GM18507 (cell line): ENCODE results near the gene UBE4B.
A peak's percentile ranks its signal among the peaks of the same experiment; 100 is the strongest.
"Not testable (repeated sequence)": the region's sequence is repeated elsewhere in the genome, so short reads cannot be mapped to it uniquely, and the experiment has no call there.

Experiments
- DNase-seq: peaks from one replicate; pipeline ENCODE4 v3.0.0; 2011; ENCODE audit warnings: low read depth; ENCODE audit not compliant: insufficient read length; ENCODE audit errors: extremely low spot score
- FAIRE-seq: peaks from 2 replicates; lab custom pipeline; 2011; peaks lifted over from hg19 to GRCh38; lab: Jason Lieb, UNC

UBE4B gene

GRCh38 chr1:10195570-10195969 is 162.8 kb downstream of the UBE4B start:
- FAIRE-seq (no peak), DNase-seq (no peak)

DNA sequence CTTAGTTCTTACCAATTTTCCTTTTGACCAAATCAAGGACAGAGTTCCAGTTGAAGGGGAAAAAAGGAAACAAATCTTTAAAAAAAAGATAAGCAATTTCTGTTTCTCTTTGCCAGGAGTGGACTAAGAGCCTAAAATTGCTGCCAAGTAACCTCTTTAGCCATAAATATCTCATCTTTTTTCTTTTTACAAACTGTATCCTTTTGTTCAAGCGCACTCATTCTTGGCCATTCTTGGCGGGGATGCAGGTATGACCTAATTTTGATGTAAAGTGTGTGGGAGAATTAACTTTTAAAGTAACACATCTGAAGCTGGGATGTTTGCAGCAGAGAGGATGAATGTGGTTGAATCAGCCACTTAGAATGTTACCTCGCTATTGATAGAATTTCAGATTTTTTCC is 164.2 kb downstream of the UBE4B start:
- DNase-seq (no peak), FAIRE-seq (no peak)

- DNase-seq = no peak
- FAIRE-seq = no peak
These were observed 167.9 kb downstream of the UBE4B start for GRCh38 chr1:10200620-10201019.

GRCh38 chr1:10204003-10204642 is 171.4 kb downstream of the UBE4B start:
- no peak for FAIRE-seq
- DNase-seq = no peak

- not testable (repeated sequence) for FAIRE-seq, DNase-seq
These were observed 172.4 kb downstream of the UBE4B start for GRCh38 chr1:10205206-10205605.

DNA sequence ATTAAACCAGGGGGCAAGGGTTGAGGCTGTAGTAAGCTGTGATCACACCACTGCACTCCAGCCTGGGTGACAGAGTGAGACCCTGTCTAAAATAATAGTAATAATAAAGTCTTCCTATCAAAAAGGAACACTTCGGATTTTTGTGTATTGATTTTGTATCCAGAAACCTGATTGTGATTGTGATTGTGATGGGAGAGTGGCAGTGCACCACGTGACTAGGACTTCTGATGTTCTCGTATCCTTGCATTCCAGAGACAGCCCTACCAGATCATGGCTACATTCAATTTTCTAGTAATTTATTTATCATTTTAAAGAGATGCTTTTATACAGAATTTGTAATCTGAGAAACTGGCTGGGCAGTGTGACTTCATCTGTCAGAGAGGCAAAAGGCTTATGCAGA is 175.1 kb downstream of the UBE4B start:
- FAIRE-seq (no peak), DNase-seq (no peak)

DNA sequence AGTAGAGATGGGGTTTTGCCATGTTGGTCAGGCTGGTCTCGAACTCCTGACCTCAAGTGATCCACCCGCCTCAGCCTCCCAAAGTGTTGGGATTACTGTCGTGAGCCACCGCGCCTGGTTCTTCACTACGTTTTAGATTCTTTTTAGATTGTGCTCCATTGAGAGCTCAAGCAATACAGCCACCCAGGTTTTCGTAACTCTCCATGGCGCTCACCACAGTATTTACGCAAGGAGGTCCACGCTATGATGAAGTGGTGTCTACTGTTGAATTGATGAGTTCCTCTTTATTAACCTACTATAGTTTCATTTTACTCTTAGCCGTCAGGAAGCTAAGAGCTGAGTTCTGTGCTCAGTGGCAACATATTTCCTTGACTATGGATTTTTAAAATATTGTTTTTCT is 175.8 kb downstream of the UBE4B start:
- FAIRE-seq = no peak

GRCh38 chr1:10209590-10209904 is 176.8 kb downstream of the UBE4B start:
- DNase-seq = no peak
- no peak for FAIRE-seq

More for the DNA sequence above, 175.8 kb downstream of the UBE4B start:
- no peak for DNase-seq

DNA sequence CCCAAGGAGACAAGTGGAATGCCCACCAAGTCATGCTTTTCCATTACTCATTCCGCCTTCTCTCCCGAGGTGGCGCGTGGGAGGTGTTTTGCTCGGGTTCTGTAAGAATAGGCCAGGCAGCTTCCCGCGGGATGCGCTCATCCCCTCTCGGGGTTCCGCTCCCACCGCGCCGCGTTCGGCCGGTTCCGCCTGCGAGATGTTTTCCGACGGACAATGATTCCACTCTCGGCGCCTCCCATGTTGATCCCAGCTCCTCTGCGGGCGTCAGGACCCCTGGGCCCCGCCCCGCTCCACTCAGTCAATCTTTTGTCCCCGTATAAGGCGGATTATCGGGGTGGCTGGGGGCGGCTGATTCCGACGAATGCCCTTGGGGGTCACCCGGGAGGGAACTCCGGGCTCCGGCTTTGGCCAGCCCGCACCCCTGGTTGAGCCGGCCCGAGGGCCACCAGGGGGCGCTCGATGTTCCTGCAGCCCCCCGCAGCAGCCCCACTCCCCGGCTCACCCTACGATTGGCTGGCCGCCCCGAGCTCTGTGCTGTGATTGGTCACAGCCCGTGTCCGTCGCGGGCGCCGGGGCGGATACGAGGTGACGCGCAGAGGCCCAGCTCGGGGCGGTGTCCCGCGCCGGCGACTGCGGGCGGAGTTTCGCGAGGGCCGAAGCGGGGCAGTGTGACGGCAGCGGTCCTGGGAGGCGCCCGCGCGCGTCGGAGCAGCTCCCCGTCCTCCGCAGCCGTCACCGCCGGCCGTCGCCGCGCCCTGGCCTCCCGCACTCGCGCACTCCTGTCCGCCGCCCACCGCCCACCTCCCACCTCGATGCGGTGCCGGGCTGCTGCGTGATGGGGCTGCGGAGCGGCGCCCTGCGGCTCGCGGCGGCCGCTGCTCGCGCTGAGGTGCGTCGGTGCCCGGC is 177.4 kb downstream of the UBE4B start, which contains the start of gene KIF1B:
TSS of gene KIF1B (plus strand) at position 666 of the 906 bp plus-strand sequence. CDS start 21,759 bp downstream, outside the sequence.
- peak; percentile 87 for FAIRE-seq
- DNase-seq = peak; percentile 100

DNA sequence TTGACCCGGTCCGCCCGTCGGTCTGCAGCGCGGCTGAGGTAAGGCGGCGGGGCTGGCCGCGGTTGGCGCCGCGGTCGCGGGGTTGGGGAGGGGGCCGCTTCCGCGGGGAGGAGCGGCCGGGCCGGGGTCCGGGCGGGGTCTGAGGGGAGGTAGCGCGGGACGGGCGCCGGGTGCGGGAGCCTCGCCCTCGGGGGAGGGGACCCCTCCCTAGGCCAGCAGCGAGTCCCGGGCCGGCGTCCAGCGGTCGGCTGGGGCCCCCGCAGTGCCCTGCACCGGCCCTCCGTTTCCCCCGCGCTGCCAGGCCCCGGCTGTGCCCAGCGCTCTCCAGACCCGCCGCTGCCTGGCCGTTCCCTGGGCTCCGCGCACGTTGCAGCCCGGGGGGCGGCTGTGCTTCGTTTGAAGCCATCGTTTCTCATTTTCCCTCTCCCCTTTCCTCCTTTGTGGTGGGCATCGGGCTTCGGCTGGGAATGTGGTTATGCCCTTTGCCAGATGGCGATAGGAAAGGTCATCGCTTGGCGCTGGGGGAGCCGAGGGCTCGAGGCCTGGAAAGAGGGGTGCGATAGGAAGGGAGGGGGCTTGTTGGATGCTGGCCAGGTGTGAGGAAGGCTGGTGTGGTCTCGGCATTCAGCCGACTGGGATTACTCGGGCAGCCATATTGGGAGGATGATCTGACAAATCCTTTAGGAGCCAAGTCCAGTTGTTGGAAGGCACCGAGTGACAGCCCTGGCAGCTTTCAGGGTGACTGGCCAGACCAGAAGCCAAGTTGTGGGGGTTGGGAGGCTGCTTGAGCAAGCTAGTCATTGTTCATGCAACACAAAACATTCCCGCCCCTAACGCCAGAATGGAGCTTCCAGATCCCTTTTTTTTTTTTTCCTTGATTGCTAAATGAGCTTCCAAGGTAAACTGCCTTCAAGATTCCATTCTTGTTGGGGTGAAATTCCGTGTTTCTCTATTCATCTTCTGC is 178.4 kb downstream of the UBE4B start:
- FAIRE-seq = no peak
- no peak for DNase-seq

GRCh38 chr1:10211805-10212410 is 179.2 kb downstream of the UBE4B start:
- no peak for FAIRE-seq
- DNase-seq = no peak

GRCh38 chr1:10212476-10212875 is 179.7 kb downstream of the UBE4B start:
- DNase-seq (no peak), FAIRE-seq (no peak)

DNA sequence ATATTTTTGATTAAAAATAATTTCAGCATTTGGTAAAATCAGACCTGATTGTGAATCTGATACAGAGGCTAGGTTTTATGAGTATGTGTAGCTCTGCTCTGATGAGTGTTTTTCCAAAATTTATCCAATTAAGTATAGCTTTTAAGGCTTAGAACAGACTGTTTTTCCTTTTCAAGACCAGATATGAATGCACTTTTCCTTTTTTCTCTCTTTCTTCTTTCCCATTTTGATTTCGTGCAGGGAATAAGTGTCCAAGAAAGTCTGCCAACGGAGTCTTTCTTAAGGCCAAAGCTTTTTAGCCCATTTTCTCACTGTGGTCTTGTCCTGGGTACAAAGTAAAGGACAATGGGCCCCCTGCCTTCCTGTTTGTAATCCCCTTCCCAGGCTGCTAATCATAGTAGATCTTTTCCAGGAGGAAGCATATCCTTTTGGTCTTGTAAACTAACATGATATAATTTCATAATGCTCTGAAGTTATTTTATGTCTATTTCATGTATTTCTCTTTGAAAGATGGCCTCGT is 180.5 kb downstream of the UBE4B start:
- FAIRE-seq (no peak), DNase-seq (no peak)

DNA sequence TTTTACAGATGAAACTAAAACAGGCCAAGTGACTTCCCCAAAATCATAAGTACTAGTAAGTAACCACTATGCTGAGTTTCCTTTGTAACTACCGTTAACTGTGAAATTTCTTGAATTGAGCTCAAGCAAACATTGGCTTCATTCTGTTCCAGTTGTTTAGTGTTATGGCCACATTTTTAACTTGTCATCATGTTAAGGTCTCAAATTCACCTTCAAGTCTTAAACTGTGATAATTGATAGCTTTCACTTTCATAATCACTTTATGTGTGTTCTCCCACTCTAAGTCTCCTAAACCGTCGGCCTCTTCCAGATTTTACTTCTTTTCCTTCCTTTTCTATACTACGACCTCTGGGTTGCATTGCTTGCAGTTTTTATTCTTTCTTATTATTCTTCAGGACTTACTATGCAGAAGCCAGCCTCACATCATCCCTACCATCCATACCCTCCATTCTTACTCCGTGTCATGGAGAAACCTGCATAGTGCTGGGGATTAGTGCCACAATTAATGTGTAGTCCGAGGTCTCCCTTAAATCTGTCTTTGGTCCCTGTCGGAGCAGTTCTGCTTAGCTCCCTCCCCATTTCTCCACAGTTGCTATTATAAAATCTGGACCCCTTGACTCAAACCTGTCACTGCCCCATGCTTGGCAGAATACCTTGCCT is 183.5 kb downstream of the UBE4B start:
- DNase-seq (no peak), FAIRE-seq (peak; percentile 60)

DNA sequence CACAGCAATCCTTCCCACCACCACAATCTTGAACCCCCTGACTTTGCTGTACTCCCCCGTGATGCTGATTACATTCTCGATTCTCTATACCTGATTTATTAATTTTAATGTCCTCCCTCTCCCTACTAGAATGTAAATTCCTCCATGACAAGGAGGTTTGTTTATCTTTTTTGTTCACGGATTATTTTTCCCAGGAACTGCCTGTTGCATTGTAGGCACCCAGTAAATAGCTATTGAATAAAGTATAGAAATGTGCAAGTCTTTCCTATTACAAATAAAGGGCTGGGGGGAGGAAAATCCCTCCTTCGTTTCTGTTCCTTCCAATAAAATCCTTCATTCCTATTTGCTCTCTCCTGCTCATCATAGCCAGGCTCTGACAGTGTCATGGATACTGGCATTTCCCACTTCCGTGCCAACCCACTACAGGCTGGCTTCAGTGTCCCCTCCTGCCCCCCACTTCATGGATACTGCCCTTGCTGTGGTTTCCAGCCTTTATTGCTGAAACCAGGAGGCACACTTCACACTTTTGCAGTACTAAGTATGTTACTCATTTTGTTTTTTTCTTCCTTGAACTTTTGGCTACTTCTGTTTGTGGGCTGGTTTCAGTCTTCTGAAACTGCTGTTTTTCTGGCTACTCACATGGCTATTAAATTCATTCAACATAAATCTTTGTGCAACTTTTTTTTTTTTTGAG is 185.1 kb downstream of the UBE4B start:
- FAIRE-seq (no peak), DNase-seq (no peak)

- FAIRE-seq = no peak
- DNase-seq = no peak
These were observed 187.4 kb downstream of the UBE4B start for GRCh38 chr1:10220200-10220599.

DNA sequence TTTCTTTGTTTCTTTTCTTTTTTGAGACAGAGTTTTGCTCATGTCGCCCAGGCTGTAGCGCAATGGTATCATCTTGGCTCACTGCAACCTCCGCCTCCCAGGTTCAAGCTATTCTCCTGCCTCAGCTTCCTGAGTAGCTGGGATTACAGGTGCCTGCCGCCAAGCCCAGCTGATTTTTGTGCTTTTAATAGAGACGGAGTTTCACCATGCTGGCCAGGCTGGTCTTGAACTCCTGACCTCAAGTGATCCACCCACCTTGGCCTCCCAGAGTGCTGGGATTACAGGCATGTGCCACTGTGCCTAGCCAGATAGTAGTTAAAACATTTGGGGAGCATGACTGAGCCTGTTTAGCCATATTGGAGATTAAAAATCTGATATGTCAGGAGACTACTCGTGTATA is 187.9 kb downstream of the UBE4B start:
- not testable (repeated sequence) for FAIRE-seq, DNase-seq

GRCh38 chr1:10225573-10225972 is 192.8 kb downstream of the UBE4B start:
- DNase-seq = no peak
- no peak for FAIRE-seq
